Kidney (tissue), 14 donors: Measurements from ENCODE around the gene JAKMIP1. TPM values are rescaled to one million over a fixed set of nuclear protein-coding genes. Genes with fewer than 3 reads are reported as not detected.

Experiments
- DNase-seq, 5 donors: peaks; one replicate each; pipeline ENCODE4 v3.0.0-alpha.2; 2013 to 2020
- FAIRE-seq: peaks from 2 replicates; lab custom pipeline; 2012; peaks lifted over from hg19 to GRCh38; lab: Jason Lieb, UNC
- H3K27ac ChIP-seq, 2 donors: one replicate each; pipeline ENCODE4 v1.7.0; 2013; ENCODE audit warnings: low read depth in 2 of 2, low read length in 2 of 2, inconsistent platforms in 1 of 2
- H3K27me3 ChIP-seq: one replicate; pipeline ENCODE4 v1.7.1; 2013; ENCODE audit warnings: low read length, inconsistent platforms; ENCODE audit not compliant: control insufficient read depth, insufficient read depth
- H3K36me3 ChIP-seq, 3 donors: one replicate each; pipeline versions ENCODE4 v1.7.0 to v1.7.1; 2013; ENCODE audit warnings: low read length in 3 of 3, control low read depth in 1 of 3, inconsistent platforms in 1 of 3; ENCODE audit not compliant: insufficient read depth in 3 of 3, control insufficient read depth in 2 of 3
- H3K4me1 ChIP-seq, 3 donors: one replicate each; pipeline versions ENCODE4 v1.7.0 to v1.7.1; 2013; ENCODE audit warnings: low read length in 3 of 3, inconsistent platforms in 1 of 3, low read depth in 1 of 3; ENCODE audit not compliant: control insufficient read depth in 2 of 3, insufficient read depth in 2 of 3
- H3K4me3 ChIP-seq, 3 donors: one replicate each; pipeline versions ENCODE4 v1.7.0 to v1.8.1; 2013; ENCODE audit warnings: low read length in 3 of 3, control low read depth in 1 of 3, inconsistent platforms in 1 of 3
- H3K9ac ChIP-seq, 3 donors: one replicate each; pipeline versions ENCODE4 v1.7.0 to v1.7.1; 2013; ENCODE audit warnings: low read length in 3 of 3, control low read depth in 1 of 3, inconsistent platforms in 1 of 3
- H3K9me3 ChIP-seq, 3 donors: one replicate each; pipeline versions ENCODE4 v1.7.0 to v1.7.1; 2013; ENCODE audit warnings: low read length in 3 of 3, control low read depth in 1 of 3, inconsistent platforms in 1 of 3; ENCODE audit not compliant: control insufficient read depth in 2 of 3, insufficient read depth in 1 of 3
- CTCF ChIP-seq: IDR thresholded peaks from 3 replicates; pipeline ENCODE4 v1.5.1; 2012; ENCODE audit warnings: mild to moderate bottlenecking, moderate library complexity, borderline replicate concordance; ENCODE audit not compliant: insufficient read depth; ENCODE audit errors: extremely low read depth
- intact Hi-C: fragments of 100-400 bp; cut with DNase I; formaldehyde crosslinking; loops from one replicate; pipeline ENCODE4 v1.11.1; 2022
- polyA plus RNA-seq: library from polyadenylated mRNA; stranded (reverse); fragments of 350-450 nt; fragmentation: Illumina TruSeq; extraction: RNeasy Lipid Tissue Mini Kit (QIAGEN cat#74804); gene quantifications from one replicate; pipeline ENCODE4 v1.2.3, GENCODE V29; 2014; ENCODE audit warnings: low read depth, low replicate concordance; ENCODE audit not compliant: insufficient read depth
- total RNA-seq: library from RNA; stranded (reverse); fragmentation: NEBNext Ultra II Directional; extraction: Animal tissue kit (Norgen Biotek cat#: 25700); gene quantifications from one replicate; pipeline ENCODE4 v1.2.1, GENCODE V29; 2021
- donor health status: control.
- donor health status: control.
- donor health status: control.
- donor health status: control.
- donor health status: control.
- donor health status: DM: yes; HTN: yes; CAD: no.
- donor health status: Normal renal cell carcinoma (clear cell type).

JAKMIP1 gene
- total and polyA plus RNA-seq, 2 donors from 2014 or later: 0.69 TPM; not detected in 1

GRCh38 chr4:6113641-6114040 lies 86.7 kb downstream of the JAKMIP1 start:
- H3K9me3 ChIP-seq: no peaks in the 10 kb centered on the region
- peak in 1 of 5 donors; percentile 18 for DNase-seq
- H3K27me3 ChIP-seq: no peaks in the 10 kb centered on the region
- no peak for FAIRE-seq
- no peaks in the 10 kb centered on the region for H3K36me3 ChIP-seq
- TF ChIP-seq CTCF: no peak
- intact Hi-C loops: no loop called here
- H3K9ac ChIP-seq: no peak overlapping the region
- no peaks in the 10 kb centered on the region for H3K4me1 ChIP-seq
- H3K4me3 ChIP-seq: no peak overlapping the region
- H3K27ac ChIP-seq: no peak overlapping the region

- Histone ChIP-seq H3K36me3 (no peaks in the 10 kb centered on the region), H3K4me1 (no peaks in the 10 kb centered on the region), H3K4me3 (no peak overlapping the region), H3K9ac (no peak overlapping the region), H3K27ac (no peak overlapping the region), H3K27me3 (no peaks in the 10 kb centered on the region), H3K9me3 (no peaks in the 10 kb centered on the region)
- intact Hi-C loops: no loop called here
- TF ChIP-seq CTCF: no peak
- DNase-seq: peak in 2 of 5 donors; percentile 11 to 20
- FAIRE-seq: no peak
Observed at GRCh38 chr4:6112606-6113290, 87.6 kb downstream of the JAKMIP1 start.

- H3K9ac ChIP-seq: no peak overlapping the region
- no peak for TF ChIP-seq CTCF
- no peak overlapping the region for H3K4me3 ChIP-seq
- no peaks in the 10 kb centered on the region for H3K4me1 ChIP-seq
- H3K9me3 ChIP-seq: no peaks in the 10 kb centered on the region
- no peaks in the 10 kb centered on the region for H3K36me3 ChIP-seq
- no peak overlapping the region for H3K27ac ChIP-seq
- intact Hi-C loops: no loop called here
- no peaks in the 10 kb centered on the region for H3K27me3 ChIP-seq
- DNase-seq: peak in 3 of 5 donors; percentile 26 to 55 (median 33)
- no peak for FAIRE-seq
Observed at GRCh38 chr4:6111354-6111960, 88.9 kb downstream of the JAKMIP1 start.
